GM21723 (cell line): ENCODE results near the gene CASP9.
"Not testable (repeated sequence)": the region's sequence is repeated elsewhere in the genome, so short reads cannot be mapped to it uniquely, and the experiment has no call there.

Experiments used
- ATAC-seq: cut with Tn5 transposase; IDR thresholded peaks from one replicate; pipeline ENCODE4 v1.9.1; 2021; ENCODE audit warnings: mild to moderate bottlenecking, moderate library complexity; ENCODE audit not compliant: unreplicated experiment

CASP9 gene

GRCh38 chr1:15526021-15526489 lies 2.0 kb upstream of the CASP9 start:
- ATAC-seq: no peak

- ATAC-seq: peak; percentile 35
Observed at GRCh38 chr1:15525050-15526020, 1.3 kb upstream of the CASP9 start.

GRCh38 chr1:15524283-15525049 lies 451 bp upstream of the CASP9 start:
- ATAC-seq: peak; percentile 42

GRCh38 chr1:15523104-15524020 lies 653 bp downstream of the CASP9 start:
- no peak for ATAC-seq

- ATAC-seq: no peak
Observed at GRCh38 chr1:15522551-15522950, 1.5 kb downstream of the CASP9 start.

- ATAC-seq: not testable (repeated sequence)
Observed at GRCh38 chr1:15521206-15521906, 2.7 kb downstream of the CASP9 start.

GRCh38 chr1:15519625-15520024 lies 4.4 kb downstream of the CASP9 start:
- no peak for ATAC-seq

GRCh38 chr1:15515022-15515663 lies 8.9 kb downstream of the CASP9 start:
- ATAC-seq: no peak

- ATAC-seq: not testable (repeated sequence)
Observed at GRCh38 chr1:15514557-15514956, 9.5 kb downstream of the CASP9 start.

- ATAC-seq: no peak
Observed at GRCh38 chr1:15513919-15514318, 10.1 kb downstream of the CASP9 start.

- ATAC-seq: no peak
Observed at GRCh38 chr1:15513192-15513591, 10.8 kb downstream of the CASP9 start.

- ATAC-seq: no peak
Observed at GRCh38 chr1:15510611-15511405, 13.2 kb downstream of the CASP9 start.

GRCh38 chr1:15509586-15509985 lies 14.4 kb downstream of the CASP9 start:
- ATAC-seq: no peak

- ATAC-seq: no peak
Observed at GRCh38 chr1:15508700-15509487, 15.1 kb downstream of the CASP9 start.

GRCh38 chr1:15507278-15507677 lies 16.7 kb downstream of the CASP9 start:
- ATAC-seq: no peak

- no peak for ATAC-seq
Observed at GRCh38 chr1:15506831-15507230, 17.2 kb downstream of the CASP9 start.

GRCh38 chr1:15504436-15504835 lies 19.6 kb downstream of the CASP9 start:
- no peak for ATAC-seq
